ENCODE measurements around the gene EQTN. TPM values are rescaled to one million over a fixed set of nuclear protein-coding genes. Genes with fewer than 3 reads are reported as not detected.

EQTN gene
- total RNA-seq, 1 experiment from 2014 or later, result 0.81 TPM

DNA sequence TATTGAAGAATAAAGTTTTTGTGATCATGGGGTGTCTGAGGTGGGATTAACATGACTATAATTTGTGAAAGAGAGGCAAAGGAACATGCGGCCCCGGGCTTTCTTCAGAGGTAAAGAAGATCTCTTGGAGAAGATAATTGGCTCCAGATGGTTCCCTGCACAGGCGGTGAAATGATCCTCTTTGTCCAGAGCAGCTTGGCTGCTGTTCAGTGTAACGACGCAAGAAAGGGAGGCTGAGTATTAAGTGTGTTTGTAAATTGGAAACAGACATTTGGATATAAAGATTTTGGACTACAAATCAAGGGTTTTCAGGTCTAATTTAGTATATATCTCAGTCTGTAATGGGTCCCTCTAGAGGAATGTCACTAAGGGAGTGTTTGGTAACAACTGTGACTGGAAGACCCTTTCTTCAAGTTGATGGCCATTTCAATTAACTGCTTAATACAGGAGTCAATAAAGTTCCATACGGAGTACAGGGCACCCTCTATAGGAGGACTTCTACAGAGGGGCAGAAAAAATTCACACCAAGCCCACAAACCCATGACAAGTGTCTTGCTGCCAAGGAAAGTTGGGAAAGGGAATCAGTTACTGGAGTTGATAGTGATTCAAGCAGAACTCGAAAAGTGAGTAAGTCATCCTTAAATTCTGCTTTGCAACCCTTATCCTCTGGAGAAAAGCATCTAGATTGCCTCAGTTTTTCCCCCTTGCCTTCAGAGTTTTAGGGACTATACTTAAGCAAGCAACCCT is 4.1 kb downstream of the EQTN start:
- ATAC-seq, result no peak
- TF ChIP-seq, protein P1, sequence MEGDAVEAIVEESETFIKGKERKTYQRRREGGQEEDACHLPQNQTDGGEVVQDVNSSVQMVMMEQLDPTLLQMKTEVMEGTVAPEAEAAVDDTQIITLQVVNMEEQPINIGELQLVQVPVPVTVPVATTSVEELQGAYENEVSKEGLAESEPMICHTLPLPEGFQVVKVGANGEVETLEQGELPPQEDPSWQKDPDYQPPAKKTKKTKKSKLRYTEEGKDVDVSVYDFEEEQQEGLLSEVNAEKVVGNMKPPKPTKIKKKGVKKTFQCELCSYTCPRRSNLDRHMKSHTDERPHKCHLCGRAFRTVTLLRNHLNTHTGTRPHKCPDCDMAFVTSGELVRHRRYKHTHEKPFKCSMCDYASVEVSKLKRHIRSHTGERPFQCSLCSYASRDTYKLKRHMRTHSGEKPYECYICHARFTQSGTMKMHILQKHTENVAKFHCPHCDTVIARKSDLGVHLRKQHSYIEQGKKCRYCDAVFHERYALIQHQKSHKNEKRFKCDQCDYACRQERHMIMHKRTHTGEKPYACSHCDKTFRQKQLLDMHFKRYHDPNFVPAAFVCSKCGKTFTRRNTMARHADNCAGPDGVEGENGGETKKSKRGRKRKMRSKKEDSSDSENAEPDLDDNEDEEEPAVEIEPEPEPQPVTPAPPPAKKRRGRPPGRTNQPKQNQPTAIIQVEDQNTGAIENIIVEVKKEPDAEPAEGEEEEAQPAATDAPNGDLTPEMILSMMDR (IDR thresholded peaks at IDR 0.05), result no peak
- no peak for TF ChIP-seq CREM (CRISPR knock-in tag; IDR thresholded peaks at IDR 0.05)
- TF ChIP-seq, protein P2, sequence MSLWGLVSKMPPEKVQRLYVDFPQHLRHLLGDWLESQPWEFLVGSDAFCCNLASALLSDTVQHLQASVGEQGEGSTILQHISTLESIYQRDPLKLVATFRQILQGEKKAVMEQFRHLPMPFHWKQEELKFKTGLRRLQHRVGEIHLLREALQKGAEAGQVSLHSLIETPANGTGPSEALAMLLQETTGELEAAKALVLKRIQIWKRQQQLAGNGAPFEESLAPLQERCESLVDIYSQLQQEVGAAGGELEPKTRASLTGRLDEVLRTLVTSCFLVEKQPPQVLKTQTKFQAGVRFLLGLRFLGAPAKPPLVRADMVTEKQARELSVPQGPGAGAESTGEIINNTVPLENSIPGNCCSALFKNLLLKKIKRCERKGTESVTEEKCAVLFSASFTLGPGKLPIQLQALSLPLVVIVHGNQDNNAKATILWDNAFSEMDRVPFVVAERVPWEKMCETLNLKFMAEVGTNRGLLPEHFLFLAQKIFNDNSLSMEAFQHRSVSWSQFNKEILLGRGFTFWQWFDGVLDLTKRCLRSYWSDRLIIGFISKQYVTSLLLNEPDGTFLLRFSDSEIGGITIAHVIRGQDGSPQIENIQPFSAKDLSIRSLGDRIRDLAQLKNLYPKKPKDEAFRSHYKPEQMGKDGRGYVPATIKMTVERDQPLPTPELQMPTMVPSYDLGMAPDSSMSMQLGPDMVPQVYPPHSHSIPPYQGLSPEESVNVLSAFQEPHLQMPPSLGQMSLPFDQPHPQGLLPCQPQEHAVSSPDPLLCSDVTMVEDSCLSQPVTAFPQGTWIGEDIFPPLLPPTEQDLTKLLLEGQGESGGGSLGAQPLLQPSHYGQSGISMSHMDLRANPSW (CRISPR knock-in tag; conservative IDR thresholded peaks at IDR 0.05; ENCODE audit: low read depth), result no peak
- CTCF ChIA-PET, result interaction anchor here (0.6 kb wide), 1 partner anchor 1022 kb away, joined by 3 read pairs; no protein-coding TSS in a partner anchor

DNA sequence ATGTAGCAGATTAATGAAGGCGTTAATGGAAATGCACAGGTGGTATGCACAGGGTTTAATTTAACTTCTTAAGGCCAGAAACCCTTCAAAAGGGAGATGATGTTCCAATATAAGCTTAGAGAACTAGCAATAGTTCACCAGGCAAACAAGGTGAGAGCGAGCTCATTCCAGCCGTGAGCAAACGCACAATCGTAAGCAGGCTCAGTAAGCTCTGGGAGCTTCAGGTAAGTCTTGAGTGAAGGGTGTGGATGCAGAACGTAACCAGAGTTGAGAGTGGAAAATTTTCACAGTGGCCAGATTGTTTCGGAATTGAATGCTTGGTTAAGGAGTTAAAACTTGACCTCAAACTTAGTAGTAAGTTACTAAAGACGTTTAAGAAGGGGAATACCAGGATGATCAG is 5.7 kb downstream of the EQTN start:
- no peak overlapping the region for H3K4me3 Mint-ChIP-seq
- H3K27ac Mint-ChIP-seq, result no peak overlapping the region
- H3K27me3 Mint-ChIP-seq (ENCODE audit: low read depth), result peaks cover 2% of the 10 kb centered on the region
- ChIA-PET POLR2A (no interaction called here), CTCF (interaction anchor here (0.6 to 1.3 kb wide), 3 partner anchors 15 to 253 kb away, joined by 3 to 4 read pairs (median 3); no protein-coding TSS in a partner anchor)
- no peak for ATAC-seq
- H3K4me1 Mint-ChIP-seq, result no peaks in the 10 kb centered on the region
- no peak for DNase-seq (ENCODE audit: low spot score)
- no peaks in the 10 kb centered on the region for H3K36me3 Mint-ChIP-seq
- H3K9me3 Mint-ChIP-seq, result no peaks in the 10 kb centered on the region
- no peak for TF ChIP-seq TCF7 (CRISPR knock-in tag; IDR thresholded peaks at IDR 0.05; ENCODE audit: low read depth)
- no peak for TF ChIP-seq MYBL2 (CRISPR knock-in tag; IDR thresholded peaks at IDR 0.05)
- TF ChIP-seq, protein P3, sequence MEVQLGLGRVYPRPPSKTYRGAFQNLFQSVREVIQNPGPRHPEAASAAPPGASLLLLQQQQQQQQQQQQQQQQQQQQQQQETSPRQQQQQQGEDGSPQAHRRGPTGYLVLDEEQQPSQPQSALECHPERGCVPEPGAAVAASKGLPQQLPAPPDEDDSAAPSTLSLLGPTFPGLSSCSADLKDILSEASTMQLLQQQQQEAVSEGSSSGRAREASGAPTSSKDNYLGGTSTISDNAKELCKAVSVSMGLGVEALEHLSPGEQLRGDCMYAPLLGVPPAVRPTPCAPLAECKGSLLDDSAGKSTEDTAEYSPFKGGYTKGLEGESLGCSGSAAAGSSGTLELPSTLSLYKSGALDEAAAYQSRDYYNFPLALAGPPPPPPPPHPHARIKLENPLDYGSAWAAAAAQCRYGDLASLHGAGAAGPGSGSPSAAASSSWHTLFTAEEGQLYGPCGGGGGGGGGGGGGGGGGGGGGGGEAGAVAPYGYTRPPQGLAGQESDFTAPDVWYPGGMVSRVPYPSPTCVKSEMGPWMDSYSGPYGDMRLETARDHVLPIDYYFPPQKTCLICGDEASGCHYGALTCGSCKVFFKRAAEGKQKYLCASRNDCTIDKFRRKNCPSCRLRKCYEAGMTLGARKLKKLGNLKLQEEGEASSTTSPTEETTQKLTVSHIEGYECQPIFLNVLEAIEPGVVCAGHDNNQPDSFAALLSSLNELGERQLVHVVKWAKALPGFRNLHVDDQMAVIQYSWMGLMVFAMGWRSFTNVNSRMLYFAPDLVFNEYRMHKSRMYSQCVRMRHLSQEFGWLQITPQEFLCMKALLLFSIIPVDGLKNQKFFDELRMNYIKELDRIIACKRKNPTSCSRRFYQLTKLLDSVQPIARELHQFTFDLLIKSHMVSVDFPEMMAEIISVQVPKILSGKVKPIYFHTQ (CRISPR knock-in tag; IDR thresholded peaks at IDR 0.05), result no peak
- TF ChIP-seq, protein P4, sequence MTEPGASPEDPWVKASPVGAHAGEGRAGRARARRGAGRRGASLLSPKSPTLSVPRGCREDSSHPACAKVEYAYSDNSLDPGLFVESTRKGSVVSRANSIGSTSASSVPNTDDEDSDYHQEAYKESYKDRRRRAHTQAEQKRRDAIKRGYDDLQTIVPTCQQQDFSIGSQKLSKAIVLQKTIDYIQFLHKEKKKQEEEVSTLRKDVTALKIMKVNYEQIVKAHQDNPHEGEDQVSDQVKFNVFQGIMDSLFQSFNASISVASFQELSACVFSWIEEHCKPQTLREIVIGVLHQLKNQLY (CRISPR knock-in tag; IDR thresholded peaks at IDR 0.05), result no peak
- no peak for TF ChIP-seq NR1H2 (CRISPR knock-in tag; IDR thresholded peaks at IDR 0.05)
- TF ChIP-seq, protein P5, sequence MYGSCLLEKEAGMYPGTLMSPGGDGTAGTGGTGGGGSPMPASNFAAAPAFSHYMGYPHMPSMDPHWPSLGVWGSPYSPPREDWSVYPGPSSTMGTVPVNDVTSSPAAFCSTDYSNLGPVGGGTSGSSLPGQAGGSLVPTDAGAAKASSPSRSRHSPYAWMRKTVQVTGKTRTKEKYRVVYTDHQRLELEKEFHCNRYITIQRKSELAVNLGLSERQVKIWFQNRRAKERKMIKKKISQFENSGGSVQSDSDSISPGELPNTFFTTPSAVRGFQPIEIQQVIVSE (CRISPR knock-in tag; IDR thresholded peaks at IDR 0.05; ENCODE audit: borderline replicate concordance), result no peak
- no peak for TF ChIP-seq JUN (CRISPR knock-in tag; IDR thresholded peaks at IDR 0.05)
- no peak for TF ChIP-seq ZNF263 (CRISPR knock-in tag; IDR thresholded peaks at IDR 0.05; ENCODE audit: low read depth)
- TF ChIP-seq, protein P6, sequence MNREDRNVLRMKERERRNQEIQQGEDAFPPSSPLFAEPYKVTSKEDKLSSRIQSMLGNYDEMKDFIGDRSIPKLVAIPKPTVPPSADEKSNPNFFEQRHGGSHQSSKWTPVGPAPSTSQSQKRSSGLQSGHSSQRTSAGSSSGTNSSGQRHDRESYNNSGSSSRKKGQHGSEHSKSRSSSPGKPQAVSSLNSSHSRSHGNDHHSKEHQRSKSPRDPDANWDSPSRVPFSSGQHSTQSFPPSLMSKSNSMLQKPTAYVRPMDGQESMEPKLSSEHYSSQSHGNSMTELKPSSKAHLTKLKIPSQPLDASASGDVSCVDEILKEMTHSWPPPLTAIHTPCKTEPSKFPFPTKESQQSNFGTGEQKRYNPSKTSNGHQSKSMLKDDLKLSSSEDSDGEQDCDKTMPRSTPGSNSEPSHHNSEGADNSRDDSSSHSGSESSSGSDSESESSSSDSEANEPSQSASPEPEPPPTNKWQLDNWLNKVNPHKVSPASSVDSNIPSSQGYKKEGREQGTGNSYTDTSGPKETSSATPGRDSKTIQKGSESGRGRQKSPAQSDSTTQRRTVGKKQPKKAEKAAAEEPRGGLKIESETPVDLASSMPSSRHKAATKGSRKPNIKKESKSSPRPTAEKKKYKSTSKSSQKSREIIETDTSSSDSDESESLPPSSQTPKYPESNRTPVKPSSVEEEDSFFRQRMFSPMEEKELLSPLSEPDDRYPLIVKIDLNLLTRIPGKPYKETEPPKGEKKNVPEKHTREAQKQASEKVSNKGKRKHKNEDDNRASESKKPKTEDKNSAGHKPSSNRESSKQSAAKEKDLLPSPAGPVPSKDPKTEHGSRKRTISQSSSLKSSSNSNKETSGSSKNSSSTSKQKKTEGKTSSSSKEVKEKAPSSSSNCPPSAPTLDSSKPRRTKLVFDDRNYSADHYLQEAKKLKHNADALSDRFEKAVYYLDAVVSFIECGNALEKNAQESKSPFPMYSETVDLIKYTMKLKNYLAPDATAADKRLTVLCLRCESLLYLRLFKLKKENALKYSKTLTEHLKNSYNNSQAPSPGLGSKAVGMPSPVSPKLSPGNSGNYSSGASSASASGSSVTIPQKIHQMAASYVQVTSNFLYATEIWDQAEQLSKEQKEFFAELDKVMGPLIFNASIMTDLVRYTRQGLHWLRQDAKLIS (CRISPR knock-in tag; IDR thresholded peaks at IDR 0.05; ENCODE audit: borderline replicate concordance), result no peak
- TF ChIP-seq, protein P7, sequence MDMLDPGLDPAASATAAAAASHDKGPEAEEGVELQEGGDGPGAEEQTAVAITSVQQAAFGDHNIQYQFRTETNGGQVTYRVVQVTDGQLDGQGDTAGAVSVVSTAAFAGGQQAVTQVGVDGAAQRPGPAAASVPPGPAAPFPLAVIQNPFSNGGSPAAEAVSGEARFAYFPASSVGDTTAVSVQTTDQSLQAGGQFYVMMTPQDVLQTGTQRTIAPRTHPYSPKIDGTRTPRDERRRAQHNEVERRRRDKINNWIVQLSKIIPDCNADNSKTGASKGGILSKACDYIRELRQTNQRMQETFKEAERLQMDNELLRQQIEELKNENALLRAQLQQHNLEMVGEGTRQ (CRISPR knock-in tag; IDR thresholded peaks at IDR 0.05), result no peak
- TF ChIP-seq NFYB (CRISPR knock-in tag; conservative IDR thresholded peaks at IDR 0.05; ENCODE audit: low read depth), result no peak
- TF ChIP-seq KAT7 (CRISPR knock-in tag; IDR thresholded peaks at IDR 0.05; ENCODE audit: borderline replicate concordance), result no peak
- TF ChIP-seq, protein P2 (CRISPR knock-in tag; conservative IDR thresholded peaks at IDR 0.05; ENCODE audit: low read depth), result no peak

More for the DNA sequence above, 4.1 kb downstream of the EQTN start:
- POLR2A ChIA-PET, result no interaction called here
- DNase-seq (ENCODE audit: low spot score), result no peak
- no peak overlapping the region for H3K27ac Mint-ChIP-seq
- no peaks in the 10 kb centered on the region for H3K9me3 Mint-ChIP-seq
- H3K4me1 Mint-ChIP-seq, result no peaks in the 10 kb centered on the region
- H3K27me3 Mint-ChIP-seq (ENCODE audit: low read depth), result peaks cover 2% of the 10 kb centered on the region
- H3K36me3 Mint-ChIP-seq, result no peaks in the 10 kb centered on the region
- H3K4me3 Mint-ChIP-seq, result no peak overlapping the region
